ENCODE results near the gene UBALD2.

DNA sequence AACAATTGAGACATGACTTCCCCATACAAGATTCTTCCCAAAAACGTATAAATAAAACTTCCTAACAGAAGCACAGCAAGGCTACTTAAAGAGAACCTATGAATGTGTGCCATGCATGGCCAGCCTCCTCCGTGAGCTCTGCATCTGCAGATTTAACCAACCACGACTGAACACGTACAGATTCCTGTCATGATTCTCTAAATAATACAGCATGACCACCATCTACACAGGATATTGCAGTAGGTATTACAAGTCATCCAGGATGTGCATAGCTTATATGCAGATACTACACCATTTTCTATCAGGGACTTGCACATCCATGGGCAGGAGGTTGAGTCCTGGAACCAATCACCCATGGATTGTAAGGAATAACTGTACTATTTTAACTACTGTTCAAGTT lies 44.3 kb downstream of the UBALD2 start:
- TF ChIP-seq EZH2 (IDR thresholded peaks at IDR 0.05; ENCODE audit: borderline replicate concordance, low read depth, low read length, severe bottlenecking) = no peak
- TF ChIP-seq, protein P1, sequence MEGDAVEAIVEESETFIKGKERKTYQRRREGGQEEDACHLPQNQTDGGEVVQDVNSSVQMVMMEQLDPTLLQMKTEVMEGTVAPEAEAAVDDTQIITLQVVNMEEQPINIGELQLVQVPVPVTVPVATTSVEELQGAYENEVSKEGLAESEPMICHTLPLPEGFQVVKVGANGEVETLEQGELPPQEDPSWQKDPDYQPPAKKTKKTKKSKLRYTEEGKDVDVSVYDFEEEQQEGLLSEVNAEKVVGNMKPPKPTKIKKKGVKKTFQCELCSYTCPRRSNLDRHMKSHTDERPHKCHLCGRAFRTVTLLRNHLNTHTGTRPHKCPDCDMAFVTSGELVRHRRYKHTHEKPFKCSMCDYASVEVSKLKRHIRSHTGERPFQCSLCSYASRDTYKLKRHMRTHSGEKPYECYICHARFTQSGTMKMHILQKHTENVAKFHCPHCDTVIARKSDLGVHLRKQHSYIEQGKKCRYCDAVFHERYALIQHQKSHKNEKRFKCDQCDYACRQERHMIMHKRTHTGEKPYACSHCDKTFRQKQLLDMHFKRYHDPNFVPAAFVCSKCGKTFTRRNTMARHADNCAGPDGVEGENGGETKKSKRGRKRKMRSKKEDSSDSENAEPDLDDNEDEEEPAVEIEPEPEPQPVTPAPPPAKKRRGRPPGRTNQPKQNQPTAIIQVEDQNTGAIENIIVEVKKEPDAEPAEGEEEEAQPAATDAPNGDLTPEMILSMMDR (IDR thresholded peaks at IDR 0.05; ENCODE audit: extremely low read depth in 1 of 2, insufficient read depth in 1 of 2, low read depth in 1 of 2, low read length in 2 of 2) = no peak

Data from endothelial cell of umbilical vein (primary cell).